ENCODE data around the gene EIF3I. TPM values are rescaled to one million over a fixed set of nuclear protein-coding genes. Genes with fewer than 3 reads are reported as not detected.

The EIF3I gene
- polyA plus RNA-seq, 1 of the 3 experiments (the other 2 are of a cell fraction), result 479 TPM

DNA sequence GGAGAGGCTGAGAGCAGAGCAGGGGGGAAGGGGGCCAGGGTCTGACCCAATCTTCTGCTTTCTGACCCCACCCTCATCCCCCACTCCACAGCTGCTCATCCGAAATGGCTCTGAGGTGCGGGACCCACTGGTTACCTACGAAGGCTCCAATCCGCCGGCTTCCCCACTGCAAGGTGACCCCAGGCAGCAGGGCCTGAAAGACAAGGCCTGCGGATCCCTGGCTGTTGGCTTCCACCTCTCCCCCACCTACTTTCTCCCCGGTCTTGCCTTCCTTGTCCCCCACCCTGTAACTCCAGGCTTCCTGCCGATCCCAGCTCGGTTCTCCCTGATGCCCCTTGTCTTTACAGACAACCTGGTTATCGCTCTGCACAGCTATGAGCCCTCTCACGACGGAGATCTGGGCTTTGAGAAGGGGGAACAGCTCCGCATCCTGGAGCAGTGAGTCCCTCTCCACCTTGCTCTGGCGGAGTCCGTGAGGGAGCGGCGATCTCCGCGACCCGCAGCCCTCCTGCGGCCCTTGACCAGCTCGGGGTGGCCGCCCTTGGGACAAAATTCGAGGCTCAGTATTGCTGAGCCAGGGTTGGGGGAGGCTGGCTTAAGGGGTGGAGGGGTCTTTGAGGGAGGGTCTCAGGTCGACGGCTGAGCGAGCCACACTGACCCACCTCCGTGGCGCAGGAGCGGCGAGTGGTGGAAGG is 52.6 kb downstream of the EIF3I start:
- Histone ChIP-seq H3K27me3 (ENCODE audit: insufficient read depth) (no peaks in the 10 kb centered on the region), H3K9me3 (no peaks in the 10 kb centered on the region), H2AFZ (ENCODE audit: low read depth) (no peak overlapping the region), H3K4me2 (no peak overlapping the region), H3F3A (replicated peaks; ENCODE audit: insufficient read depth) (no peaks in the 10 kb centered on the region), H3K27ac (ENCODE audit: low read depth in 2 of 2, low read length in 1 of 2) (no peak overlapping the region), H3K4me3 (ENCODE audit: low read depth in 2 of 2, low read length in 1 of 2) (no peak overlapping the region), H3K79me2 (ENCODE audit: insufficient read depth) (no peaks in the 10 kb centered on the region), H3K9me2 (no peaks in the 10 kb centered on the region), H3K36me3 (replicated peaks in 1 of 2; ENCODE audit: control insufficient read depth in 1 of 2, insufficient read depth in 2 of 2, low read length in 1 of 2) (no peaks in the 10 kb centered on the region), H4K20me1 (ENCODE audit: insufficient read depth) (no peaks in the 10 kb centered on the region), H3K9ac (no peak overlapping the region), H3K4me1 (ENCODE audit: control insufficient read depth in 1 of 2, insufficient read depth in 2 of 2, low read depth in 1 of 2, low read length in 1 of 2) (peaks cover 0 to 2% of the 10 kb centered on the region in 2 experiments; a peak in 1 of 4 replicates)
- CTCF ChIA-PET, result interaction anchor here (0.9 kb wide), 1 partner anchor 26 kb away, joined by 3 read pairs; no protein-coding TSS in a partner anchor
- DNase-seq, result no peak
- WGBS (ENCODE audit: low lambda C conversion rate), result 92% methylated on average over 29 of the region's 31 CpGs
- POLR2A ChIA-PET, result no interaction called here
- no peak for TF ChIP-seq YY1 (IDR thresholded peaks at IDR 0.05; ENCODE audit: low read depth)
- no peak for TF ChIP-seq EZH2phosphoT487 (IDR thresholded peaks at IDR 0.05; ENCODE audit: borderline replicate concordance, low read depth)

DNA sequence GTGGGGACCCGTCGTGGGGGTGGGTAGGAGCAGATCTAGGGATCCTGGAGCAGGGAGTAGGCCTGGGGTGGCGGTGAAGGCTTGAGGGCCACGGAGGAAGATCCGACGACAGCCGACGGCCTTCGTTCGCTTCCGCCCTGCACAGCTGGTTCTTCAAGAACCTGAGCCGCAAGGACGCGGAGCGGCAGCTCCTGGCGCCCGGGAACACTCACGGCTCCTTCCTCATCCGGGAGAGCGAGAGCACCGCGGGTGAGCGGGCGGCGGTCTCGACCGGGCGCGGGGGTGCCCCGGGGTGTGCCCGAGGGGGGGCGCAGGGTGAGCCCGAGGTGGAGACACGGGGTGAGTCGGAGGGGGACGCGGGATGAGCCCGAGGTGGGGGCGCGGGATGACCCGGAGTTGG is 53.2 kb downstream of the EIF3I start:
- Histone ChIP-seq H3K9me2 (no peaks in the 10 kb centered on the region), H4K20me1 (ENCODE audit: insufficient read depth) (no peaks in the 10 kb centered on the region), H2AFZ (ENCODE audit: low read depth) (no peak overlapping the region), H3K4me1 (ENCODE audit: control insufficient read depth in 1 of 2, insufficient read depth in 2 of 2, low read depth in 1 of 2, low read length in 1 of 2) (peaks cover 0 to 2% of the 10 kb centered on the region in 2 experiments; a peak in 1 of 4 replicates), H3K27ac (ENCODE audit: low read depth in 2 of 2, low read length in 1 of 2) (no peak overlapping the region), H3K9ac (no peak overlapping the region), H3K27me3 (ENCODE audit: insufficient read depth) (no peaks in the 10 kb centered on the region), H3F3A (replicated peaks; ENCODE audit: insufficient read depth) (no peaks in the 10 kb centered on the region), H3K4me2 (no peak overlapping the region), H3K4me3 (ENCODE audit: low read depth in 2 of 2, low read length in 1 of 2) (no peak overlapping the region), H3K9me3 (no peaks in the 10 kb centered on the region), H3K79me2 (ENCODE audit: insufficient read depth) (no peaks in the 10 kb centered on the region), H3K36me3 (replicated peaks in 1 of 2; ENCODE audit: control insufficient read depth in 1 of 2, insufficient read depth in 2 of 2, low read length in 1 of 2) (no peaks in the 10 kb centered on the region)
- TF ChIP-seq RXRA (IDR thresholded peaks at IDR 0.05; ENCODE audit: borderline replicate concordance, low read depth), result no peak
- TF ChIP-seq EZH2phosphoT487 (IDR thresholded peaks at IDR 0.05; ENCODE audit: borderline replicate concordance, low read depth), result no peak
- TF ChIP-seq, protein P1, sequence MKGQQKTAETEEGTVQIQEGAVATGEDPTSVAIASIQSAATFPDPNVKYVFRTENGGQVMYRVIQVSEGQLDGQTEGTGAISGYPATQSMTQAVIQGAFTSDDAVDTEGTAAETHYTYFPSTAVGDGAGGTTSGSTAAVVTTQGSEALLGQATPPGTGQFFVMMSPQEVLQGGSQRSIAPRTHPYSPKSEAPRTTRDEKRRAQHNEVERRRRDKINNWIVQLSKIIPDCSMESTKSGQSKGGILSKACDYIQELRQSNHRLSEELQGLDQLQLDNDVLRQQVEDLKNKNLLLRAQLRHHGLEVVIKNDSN (IDR thresholded peaks at IDR 0.05; ENCODE audit: borderline replicate concordance, low read depth), result no peak
- TF ChIP-seq YY1 (IDR thresholded peaks at IDR 0.05; ENCODE audit: low read depth), result no peak
- TF ChIP-seq GATA2 (CRISPR knock-in tag; IDR thresholded peaks at IDR 0.05), result no peak
- TF ChIP-seq NFIC (IDR thresholded peaks at IDR 0.05; ENCODE audit: borderline replicate concordance), result no peak
- TF ChIP-seq FOXJ3 (CRISPR knock-in tag; IDR thresholded peaks at IDR 0.05), result no peak
- TF ChIP-seq, protein P2, sequence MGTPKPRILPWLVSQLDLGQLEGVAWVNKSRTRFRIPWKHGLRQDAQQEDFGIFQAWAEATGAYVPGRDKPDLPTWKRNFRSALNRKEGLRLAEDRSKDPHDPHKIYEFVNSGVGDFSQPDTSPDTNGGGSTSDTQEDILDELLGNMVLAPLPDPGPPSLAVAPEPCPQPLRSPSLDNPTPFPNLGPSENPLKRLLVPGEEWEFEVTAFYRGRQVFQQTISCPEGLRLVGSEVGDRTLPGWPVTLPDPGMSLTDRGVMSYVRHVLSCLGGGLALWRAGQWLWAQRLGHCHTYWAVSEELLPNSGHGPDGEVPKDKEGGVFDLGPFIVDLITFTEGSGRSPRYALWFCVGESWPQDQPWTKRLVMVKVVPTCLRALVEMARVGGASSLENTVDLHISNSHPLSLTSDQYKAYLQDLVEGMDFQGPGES (IDR thresholded peaks at IDR 0.05; ENCODE audit: low read depth, low read length), result no peak
- TF ChIP-seq CHD2 (IDR thresholded peaks at IDR 0.05; ENCODE audit: low read length, partially characterized antibody), result no peak
- no peak for TF ChIP-seq RFX5 (IDR thresholded peaks at IDR 0.05; ENCODE audit: low read length)
- TF ChIP-seq SMC3 (IDR thresholded peaks at IDR 0.05; ENCODE audit: low read depth, low read length), result no peak
- TF ChIP-seq, protein P3, sequence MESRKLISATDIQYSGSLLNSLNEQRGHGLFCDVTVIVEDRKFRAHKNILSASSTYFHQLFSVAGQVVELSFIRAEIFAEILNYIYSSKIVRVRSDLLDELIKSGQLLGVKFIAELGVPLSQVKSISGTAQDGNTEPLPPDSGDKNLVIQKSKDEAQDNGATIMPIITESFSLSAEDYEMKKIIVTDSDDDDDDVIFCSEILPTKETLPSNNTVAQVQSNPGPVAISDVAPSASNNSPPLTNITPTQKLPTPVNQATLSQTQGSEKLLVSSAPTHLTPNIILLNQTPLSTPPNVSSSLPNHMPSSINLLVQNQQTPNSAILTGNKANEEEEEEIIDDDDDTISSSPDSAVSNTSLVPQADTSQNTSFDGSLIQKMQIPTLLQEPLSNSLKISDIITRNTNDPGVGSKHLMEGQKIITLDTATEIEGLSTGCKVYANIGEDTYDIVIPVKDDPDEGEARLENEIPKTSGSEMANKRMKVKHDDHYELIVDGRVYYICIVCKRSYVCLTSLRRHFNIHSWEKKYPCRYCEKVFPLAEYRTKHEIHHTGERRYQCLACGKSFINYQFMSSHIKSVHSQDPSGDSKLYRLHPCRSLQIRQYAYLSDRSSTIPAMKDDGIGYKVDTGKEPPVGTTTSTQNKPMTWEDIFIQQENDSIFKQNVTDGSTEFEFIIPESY (IDR thresholded peaks at IDR 0.05; ENCODE audit: borderline replicate concordance, low read depth), result no peak
- TF ChIP-seq, protein P4, sequence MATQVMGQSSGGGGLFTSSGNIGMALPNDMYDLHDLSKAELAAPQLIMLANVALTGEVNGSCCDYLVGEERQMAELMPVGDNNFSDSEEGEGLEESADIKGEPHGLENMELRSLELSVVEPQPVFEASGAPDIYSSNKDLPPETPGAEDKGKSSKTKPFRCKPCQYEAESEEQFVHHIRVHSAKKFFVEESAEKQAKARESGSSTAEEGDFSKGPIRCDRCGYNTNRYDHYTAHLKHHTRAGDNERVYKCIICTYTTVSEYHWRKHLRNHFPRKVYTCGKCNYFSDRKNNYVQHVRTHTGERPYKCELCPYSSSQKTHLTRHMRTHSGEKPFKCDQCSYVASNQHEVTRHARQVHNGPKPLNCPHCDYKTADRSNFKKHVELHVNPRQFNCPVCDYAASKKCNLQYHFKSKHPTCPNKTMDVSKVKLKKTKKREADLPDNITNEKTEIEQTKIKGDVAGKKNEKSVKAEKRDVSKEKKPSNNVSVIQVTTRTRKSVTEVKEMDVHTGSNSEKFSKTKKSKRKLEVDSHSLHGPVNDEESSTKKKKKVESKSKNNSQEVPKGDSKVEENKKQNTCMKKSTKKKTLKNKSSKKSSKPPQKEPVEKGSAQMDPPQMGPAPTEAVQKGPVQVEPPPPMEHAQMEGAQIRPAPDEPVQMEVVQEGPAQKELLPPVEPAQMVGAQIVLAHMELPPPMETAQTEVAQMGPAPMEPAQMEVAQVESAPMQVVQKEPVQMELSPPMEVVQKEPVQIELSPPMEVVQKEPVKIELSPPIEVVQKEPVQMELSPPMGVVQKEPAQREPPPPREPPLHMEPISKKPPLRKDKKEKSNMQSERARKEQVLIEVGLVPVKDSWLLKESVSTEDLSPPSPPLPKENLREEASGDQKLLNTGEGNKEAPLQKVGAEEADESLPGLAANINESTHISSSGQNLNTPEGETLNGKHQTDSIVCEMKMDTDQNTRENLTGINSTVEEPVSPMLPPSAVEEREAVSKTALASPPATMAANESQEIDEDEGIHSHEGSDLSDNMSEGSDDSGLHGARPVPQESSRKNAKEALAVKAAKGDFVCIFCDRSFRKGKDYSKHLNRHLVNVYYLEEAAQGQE (IDR thresholded peaks at IDR 0.05; ENCODE audit: low read depth, low read length), result no peak
- no peak for TF ChIP-seq POLR2AphosphoS5 (IDR thresholded peaks at IDR 0.05; ENCODE audit: low read depth, low read length)
- no peak for TF ChIP-seq FOSL2 (IDR thresholded peaks at IDR 0.05; ENCODE audit: borderline replicate concordance, low read depth)
- TF ChIP-seq SIN3A (IDR thresholded peaks at IDR 0.05; ENCODE audit: borderline replicate concordance, low read depth, low read length), result no peak
- no peak for TF ChIP-seq RAD21 (IDR thresholded peaks at IDR 0.05; ENCODE audit: low read length)
- TF ChIP-seq FOXM1 (IDR thresholded peaks at IDR 0.05; ENCODE audit: low read depth), result no peak
- TF ChIP-seq, protein P5, sequence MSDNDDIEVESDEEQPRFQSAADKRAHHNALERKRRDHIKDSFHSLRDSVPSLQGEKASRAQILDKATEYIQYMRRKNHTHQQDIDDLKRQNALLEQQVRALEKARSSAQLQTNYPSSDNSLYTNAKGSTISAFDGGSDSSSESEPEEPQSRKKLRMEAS (IDR thresholded peaks at IDR 0.05; ENCODE audit: low read depth), result no peak
- ChIA-PET POLR2A (no interaction called here), CTCF (no interaction called here)
- DNase-seq, result no peak
- 60% methylated on average over 5 of the region's 41 CpGs for WGBS (ENCODE audit: low lambda C conversion rate)

All from SK-N-SH (cell line).